GM12891 (cell line): Measurements from ENCODE around the gene PCDHA6.

Source experiments
- PAX5 ChIP-seq: IDR thresholded peaks from 2 replicates; pipeline ENCODE4 v1.6.1; 2011; ENCODE audit warnings: low read length, moderate library complexity, mild to moderate bottlenecking; ENCODE audit not compliant: insufficient read depth, severe bottlenecking
- POLR2A ChIP-seq: IDR thresholded peaks from 2 replicates; pipeline ENCODE4 v1.6.1; 2011; ENCODE audit warnings: low read depth, low read length, control low read depth
- POLR2AphosphoS5 ChIP-seq: IDR thresholded peaks from 2 replicates; pipeline ENCODE4 v1.6.1; 2011; ENCODE audit warnings: low read depth, low read length, control low read depth
- POU2F2 ChIP-seq: IDR thresholded peaks from 2 replicates; pipeline ENCODE4 v1.6.1; 2011; ENCODE audit warnings: low read depth, mild to moderate bottlenecking, control low read depth, low read length, moderate library complexity
- SPI1 ChIP-seq: IDR thresholded peaks from 2 replicates; pipeline ENCODE4 v1.6.1; 2011; ENCODE audit warnings: low read depth, low read length, control low read depth
- TAF1 ChIP-seq: IDR thresholded peaks from 2 replicates; pipeline ENCODE4 v1.6.1; 2011; ENCODE audit warnings: low read depth, low read length, control low read depth

DNA sequence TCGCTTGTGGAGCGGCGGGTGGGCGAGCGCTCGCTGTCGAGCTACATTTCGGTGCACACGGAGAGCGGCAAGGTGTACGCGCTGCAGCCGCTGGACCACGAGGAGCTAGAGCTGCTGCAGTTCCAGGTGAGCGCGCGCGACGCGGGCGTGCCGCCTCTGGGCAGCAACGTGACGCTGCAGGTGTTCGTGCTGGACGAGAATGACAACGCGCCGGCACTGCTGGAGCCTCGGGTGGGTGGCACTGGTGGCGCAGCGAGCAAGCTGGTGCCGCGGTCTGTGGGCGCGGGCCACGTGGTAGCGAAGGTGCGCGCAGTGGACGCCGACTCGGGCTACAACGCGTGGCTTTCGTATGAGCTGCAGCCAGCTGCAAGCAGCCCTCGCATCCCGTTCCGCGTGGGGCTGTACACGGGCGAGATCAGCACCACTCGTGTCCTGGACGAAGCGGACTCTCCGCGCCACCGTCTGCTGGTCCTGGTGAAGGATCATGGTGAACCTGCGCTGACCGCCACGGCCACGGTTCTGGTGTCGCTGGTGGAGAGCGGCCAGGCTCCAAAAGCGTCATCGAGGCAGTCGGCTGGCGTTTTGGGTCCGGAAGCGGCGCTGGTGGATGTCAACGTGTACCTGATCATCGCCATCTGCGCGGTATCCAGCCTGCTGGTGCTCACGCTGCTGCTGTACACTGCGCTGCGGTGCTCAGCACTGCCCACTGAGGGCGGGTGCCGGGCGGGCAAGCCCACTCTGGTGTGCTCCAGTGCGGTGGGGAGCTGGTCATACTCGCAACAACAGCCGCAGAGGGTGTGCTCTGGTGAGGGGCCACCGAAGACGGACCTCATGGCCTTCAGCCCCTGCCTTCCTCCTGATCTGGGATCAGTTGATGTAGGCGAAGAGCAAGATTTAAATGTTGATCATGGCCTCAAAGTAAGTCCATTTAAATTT is 15.3 kb downstream of the PCDHA6 start:
- no peak for TF ChIP-seq POLR2A
- no peak for TF ChIP-seq POLR2AphosphoS5
- TF ChIP-seq PAX5: no peak
- TF ChIP-seq TAF1: no peak
- no peak for TF ChIP-seq POU2F2
- no peak for TF ChIP-seq SPI1
